Measurements from ENCODE around the gene QRFP. TPM values are rescaled to one million over a fixed set of nuclear protein-coding genes. Genes with fewer than 3 reads are reported as not detected.

The QRFP gene
- total and polyA plus RNA-seq, 5 donors from 2014 or later = not detected

DNA sequence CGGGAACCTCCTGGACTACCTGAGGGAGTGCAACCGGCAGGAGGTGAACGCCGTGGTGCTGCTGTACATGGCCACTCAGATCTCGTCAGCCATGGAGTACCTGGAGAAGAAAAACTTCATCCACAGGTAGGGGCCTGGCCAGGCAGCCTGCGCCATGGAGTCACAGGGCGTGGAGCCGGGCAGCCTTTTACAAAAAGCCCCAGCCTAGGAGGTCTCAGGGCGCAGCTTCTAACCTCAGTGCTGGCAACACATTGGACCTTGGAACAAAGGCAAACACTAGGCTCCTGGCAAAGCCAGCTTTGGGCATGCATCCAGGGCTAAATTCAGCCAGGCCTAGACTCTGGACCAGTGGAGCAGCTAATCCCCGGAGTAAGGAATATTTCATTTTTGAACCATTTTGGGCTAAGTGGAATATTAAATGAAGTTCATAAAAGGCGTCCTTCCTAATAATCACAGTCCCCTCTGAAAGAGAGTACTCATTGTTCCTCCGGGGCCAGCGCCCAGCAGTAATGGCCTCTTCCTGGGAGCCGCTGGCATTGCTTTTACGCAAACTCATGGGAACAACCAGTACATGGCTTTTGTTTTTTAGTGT, 23.6 kb downstream of the QRFP start:
- peaks cover 32% of the 10 kb centered on the region for H3K36me3 ChIP-seq (ENCODE audit: control insufficient read depth, insufficient read depth, low read length)
- no peaks in the 10 kb centered on the region for H3K9me3 Mint-ChIP-seq
- ATAC-seq (ENCODE audit: low read depth in 2 of 2) (no peak), DNase-seq (no peak)
- no peak overlapping the region for H3K4me3 ChIP-seq (ENCODE audit: low read depth, low read length)
- peaks cover 37% of the 10 kb centered on the region for H3K36me3 Mint-ChIP-seq
- no peaks in the 10 kb centered on the region for H3K4me1 ChIP-seq (ENCODE audit: control insufficient read depth, insufficient read depth, low read length, poor library complexity, severe bottlenecking)
- no peaks in the 10 kb centered on the region for H3K9me3 ChIP-seq (ENCODE audit: control insufficient read depth in 2 of 2, low read length in 2 of 2)
- no peak overlapping the region for H3K27ac ChIP-seq (ENCODE audit: insufficient read depth, low read length, poor library complexity, severe bottlenecking)
- H3K27ac Mint-ChIP-seq = no peak overlapping the region
- peaks cover 0 to 7% (median 1%) of the 10 kb centered on the region in 4 donors for H3K4me1 Mint-ChIP-seq
- H3K27me3 ChIP-seq (ENCODE audit: control insufficient read depth, insufficient read depth, low read length) = no peaks in the 10 kb centered on the region
- H3K4me3 Mint-ChIP-seq = no peak overlapping the region
- no peaks in the 10 kb centered on the region for H3K27me3 Mint-ChIP-seq

DNA sequence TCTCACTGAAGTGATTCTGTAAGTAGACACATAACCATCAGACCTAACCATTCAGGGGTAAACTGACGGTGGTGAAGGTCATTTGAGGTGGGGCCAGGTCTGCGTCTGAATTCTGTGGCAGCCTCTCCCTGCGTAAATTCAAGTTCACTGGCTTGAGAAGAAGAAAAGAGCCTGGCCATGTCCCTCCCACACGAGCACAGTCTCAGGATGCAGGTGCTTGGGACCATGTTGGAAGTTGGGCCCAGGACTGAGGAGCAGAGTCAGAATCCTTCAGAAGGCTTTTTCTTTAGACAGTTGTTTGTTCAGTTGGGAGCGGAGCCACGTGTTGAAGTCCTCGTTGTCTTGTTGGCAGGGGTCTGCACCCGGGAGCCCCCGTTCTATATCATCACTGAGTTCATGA, 24.1 kb downstream of the QRFP start:
- Histone ChIP-seq H3K4me3 (ENCODE audit: low read depth, low read length) (no peak overlapping the region), H3K4me1 (ENCODE audit: control insufficient read depth, insufficient read depth, low read length, poor library complexity, severe bottlenecking) (no peaks in the 10 kb centered on the region), H3K27me3 (ENCODE audit: control insufficient read depth, insufficient read depth, low read length) (no peaks in the 10 kb centered on the region), H3K9me3 (ENCODE audit: control insufficient read depth in 2 of 2, low read length in 2 of 2) (no peaks in the 10 kb centered on the region), H3K36me3 (ENCODE audit: control insufficient read depth, insufficient read depth, low read length) (peaks cover 32% of the 10 kb centered on the region), H3K27ac (ENCODE audit: insufficient read depth, low read length, poor library complexity, severe bottlenecking) (no peak overlapping the region)
- DNase-seq = no peak
- Mint-ChIP-seq H3K4me1 (peaks cover 0 to 7% (median 1%) of the 10 kb centered on the region in 4 donors), H3K27ac (no peak overlapping the region), H3K9me3 (no peaks in the 10 kb centered on the region), H3K27me3 (no peaks in the 10 kb centered on the region), H3K36me3 (peaks cover 37% of the 10 kb centered on the region), H3K4me3 (no peak overlapping the region)
- no peak for ATAC-seq (ENCODE audit: low read depth in 2 of 2)

DNA sequence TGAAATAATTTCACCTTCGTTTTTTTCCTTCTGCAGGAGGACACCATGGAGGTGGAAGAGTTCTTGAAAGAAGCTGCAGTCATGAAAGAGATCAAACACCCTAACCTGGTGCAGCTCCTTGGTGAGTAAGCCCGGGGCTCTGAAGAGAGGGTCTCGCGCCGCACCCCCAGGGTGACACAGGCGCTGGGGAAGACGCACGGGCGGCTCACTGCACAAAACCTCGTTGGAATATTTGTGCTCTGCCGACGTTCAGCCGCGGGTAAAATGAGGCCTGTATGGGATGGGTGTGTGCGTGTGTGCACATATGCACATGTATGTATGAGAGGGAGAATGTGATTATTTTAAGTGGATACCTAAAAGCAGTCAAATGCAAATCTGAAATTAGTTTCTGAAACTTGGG, 24.5 kb downstream of the QRFP start:
- Mint-ChIP-seq H3K9me3 (no peaks in the 10 kb centered on the region), H3K36me3 (peaks cover 37% of the 10 kb centered on the region), H3K4me1 (peaks cover 0 to 7% (median 1%) of the 10 kb centered on the region in 4 donors), H3K27me3 (no peaks in the 10 kb centered on the region), H3K4me3 (no peak overlapping the region), H3K27ac (no peak overlapping the region)
- Histone ChIP-seq H3K27ac (ENCODE audit: insufficient read depth, low read length, poor library complexity, severe bottlenecking) (no peak overlapping the region), H3K36me3 (ENCODE audit: control insufficient read depth, insufficient read depth, low read length) (peaks cover 32% of the 10 kb centered on the region), H3K9me3 (ENCODE audit: control insufficient read depth in 2 of 2, low read length in 2 of 2) (no peaks in the 10 kb centered on the region), H3K4me1 (ENCODE audit: control insufficient read depth, insufficient read depth, low read length, poor library complexity, severe bottlenecking) (no peaks in the 10 kb centered on the region), H3K27me3 (ENCODE audit: control insufficient read depth, insufficient read depth, low read length) (no peaks in the 10 kb centered on the region), H3K4me3 (ENCODE audit: low read depth, low read length) (no peak overlapping the region)
- ATAC-seq (ENCODE audit: low read depth in 2 of 2) (no peak), DNase-seq (no peak)

DNA sequence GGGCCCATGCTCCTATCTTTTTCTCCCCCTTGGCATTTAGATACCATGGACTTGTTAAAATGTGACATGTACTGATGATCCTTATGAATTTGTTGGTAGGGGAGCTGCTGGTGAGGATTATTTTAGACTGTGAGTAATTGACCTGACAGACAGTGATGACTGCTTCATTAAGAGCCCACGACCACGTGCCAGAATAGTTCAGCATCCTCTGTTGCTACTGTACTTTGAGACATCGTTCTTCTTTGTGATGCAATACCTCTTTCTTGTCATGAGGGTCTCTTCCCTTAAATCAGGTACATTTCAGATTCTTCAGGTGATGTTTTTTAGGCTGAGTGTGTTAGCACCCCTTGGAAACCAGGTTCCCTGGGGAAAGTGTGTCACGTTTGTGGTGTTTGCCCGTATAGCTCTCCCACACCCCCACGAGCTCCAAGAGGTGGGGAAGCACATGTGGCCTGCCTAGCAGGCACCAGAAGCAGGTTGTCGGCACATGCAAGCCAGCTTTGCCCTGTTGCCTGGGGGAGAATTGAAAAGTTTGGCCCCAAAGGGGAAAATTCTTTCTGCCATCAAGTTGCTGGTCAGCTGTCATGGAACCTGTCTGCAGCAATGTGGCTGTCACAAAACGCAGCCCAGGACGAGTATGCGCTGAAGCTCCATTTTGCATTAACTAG, 25.1 kb downstream of the QRFP start:
- H3K27ac Mint-ChIP-seq = no peak overlapping the region
- peaks cover 0 to 8% (median 2%) of the 10 kb centered on the region in 4 donors for H3K4me1 Mint-ChIP-seq
- Histone ChIP-seq H3K9me3 (ENCODE audit: control insufficient read depth in 2 of 2, low read length in 2 of 2) (no peaks in the 10 kb centered on the region), H3K27ac (ENCODE audit: insufficient read depth, low read length, poor library complexity, severe bottlenecking) (no peak overlapping the region), H3K4me1 (ENCODE audit: control insufficient read depth, insufficient read depth, low read length, poor library complexity, severe bottlenecking) (no peaks in the 10 kb centered on the region), H3K27me3 (ENCODE audit: control insufficient read depth, insufficient read depth, low read length) (no peaks in the 10 kb centered on the region), H3K36me3 (ENCODE audit: control insufficient read depth, insufficient read depth, low read length) (peaks cover 32% of the 10 kb centered on the region), H3K4me3 (ENCODE audit: low read depth, low read length) (no peak overlapping the region)
- no peaks in the 10 kb centered on the region for H3K9me3 Mint-ChIP-seq
- H3K4me3 Mint-ChIP-seq = no peak overlapping the region
- no peaks in the 10 kb centered on the region for H3K27me3 Mint-ChIP-seq
- ATAC-seq (ENCODE audit: low read depth in 2 of 2) (no peak), DNase-seq (no peak)
- peaks cover 37% of the 10 kb centered on the region for H3K36me3 Mint-ChIP-seq

DNA sequence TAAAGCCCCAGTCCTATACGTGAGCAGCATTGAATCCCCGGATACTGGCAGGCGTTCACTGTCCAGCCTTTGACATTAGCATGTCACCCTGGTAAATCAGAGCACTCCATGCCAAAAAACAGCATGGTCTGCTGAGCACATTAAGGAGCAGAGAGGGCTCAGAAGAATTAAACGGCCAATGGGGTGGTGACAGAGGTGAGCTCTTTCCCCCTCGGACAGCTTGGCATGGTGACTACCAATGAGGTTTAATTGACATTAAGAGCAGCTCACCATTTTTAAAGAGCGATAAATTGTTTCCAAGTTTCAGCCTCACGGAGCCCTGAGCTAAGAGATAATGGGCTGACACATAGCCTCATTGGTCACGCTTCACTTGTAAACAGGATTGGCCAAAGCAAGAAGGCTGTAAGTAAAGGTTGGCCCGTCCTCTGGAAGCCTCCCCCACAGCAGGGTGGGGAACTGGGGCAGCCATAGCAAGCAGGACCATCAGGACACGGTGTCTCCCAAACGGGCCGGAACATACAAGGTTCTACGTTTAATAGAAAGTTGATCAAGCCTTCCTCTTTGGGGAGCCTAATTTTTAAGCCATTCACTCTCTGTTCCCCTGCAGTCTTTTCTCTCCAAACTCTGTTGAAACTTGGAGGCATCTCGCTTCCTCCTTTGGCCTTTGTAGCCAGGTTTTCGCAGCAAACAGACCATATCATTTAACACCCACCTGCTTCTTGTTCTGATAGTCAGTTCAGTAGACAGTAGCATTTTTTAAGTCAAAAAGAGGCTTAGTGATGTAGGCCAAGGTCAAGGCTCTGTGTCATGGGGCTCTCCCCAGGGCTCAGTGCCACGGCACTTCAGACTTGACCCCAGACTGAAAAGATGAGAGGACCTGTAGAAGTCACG, 25.9 kb downstream of the QRFP start:
- ATAC-seq (ENCODE audit: low read depth in 2 of 2) = no peak
- no peaks in the 10 kb centered on the region for H3K27me3 Mint-ChIP-seq
- Histone ChIP-seq H3K27ac (ENCODE audit: insufficient read depth, low read length, poor library complexity, severe bottlenecking) (no peak overlapping the region), H3K36me3 (ENCODE audit: control insufficient read depth, insufficient read depth, low read length) (peaks cover 32% of the 10 kb centered on the region), H3K9me3 (ENCODE audit: control insufficient read depth in 2 of 2, low read length in 2 of 2) (no peaks in the 10 kb centered on the region), H3K27me3 (ENCODE audit: control insufficient read depth, insufficient read depth, low read length) (no peaks in the 10 kb centered on the region), H3K4me3 (ENCODE audit: low read depth, low read length) (no peak overlapping the region), H3K4me1 (ENCODE audit: control insufficient read depth, insufficient read depth, low read length, poor library complexity, severe bottlenecking) (no peaks in the 10 kb centered on the region)
- peaks cover 37% of the 10 kb centered on the region for H3K36me3 Mint-ChIP-seq
- H3K27ac Mint-ChIP-seq = peak overlapping the region in 1 of 3 donors; percentile 34
- H3K4me1 Mint-ChIP-seq = peaks cover 0 to 13% (median 4%) of the 10 kb centered on the region in 4 donors
- H3K4me3 Mint-ChIP-seq = no peak overlapping the region
- no peak for DNase-seq
- no peaks in the 10 kb centered on the region for H3K9me3 Mint-ChIP-seq

DNA sequence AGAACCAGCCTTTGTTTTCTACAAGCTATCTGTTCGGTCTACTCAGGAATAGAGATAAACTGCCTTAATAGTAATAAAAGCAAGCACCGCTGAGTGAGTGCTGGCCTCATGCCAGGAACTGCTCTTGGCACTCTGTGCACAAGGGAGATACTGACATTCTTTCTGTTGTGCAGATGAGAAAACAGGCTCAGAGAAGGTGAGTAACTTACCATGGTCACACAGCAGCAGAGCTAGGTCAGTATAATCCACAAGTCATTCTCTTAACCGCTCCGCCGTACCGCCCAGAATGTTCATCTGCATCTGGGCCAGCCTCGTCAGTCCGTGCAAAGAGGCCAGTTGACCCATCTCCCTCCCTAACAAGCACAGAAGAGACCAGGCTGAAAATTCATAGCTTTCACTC, 27.4 kb downstream of the QRFP start:
- ATAC-seq (ENCODE audit: low read depth in 2 of 2) (no peak), DNase-seq (no peak)
- no peaks in the 10 kb centered on the region for H3K4me1 ChIP-seq (ENCODE audit: control insufficient read depth, insufficient read depth, low read length, poor library complexity, severe bottlenecking)
- no peak overlapping the region for H3K4me3 Mint-ChIP-seq
- H3K9me3 Mint-ChIP-seq = no peaks in the 10 kb centered on the region
- H3K4me3 ChIP-seq (ENCODE audit: low read depth, low read length) = no peak overlapping the region
- H3K27me3 Mint-ChIP-seq = no peaks in the 10 kb centered on the region
- H3K27ac ChIP-seq (ENCODE audit: insufficient read depth, low read length, poor library complexity, severe bottlenecking) = no peak overlapping the region
- H3K36me3 Mint-ChIP-seq = peaks cover 24% of the 10 kb centered on the region
- H3K27me3 ChIP-seq (ENCODE audit: control insufficient read depth, insufficient read depth, low read length) = no peaks in the 10 kb centered on the region
- H3K4me1 Mint-ChIP-seq = peaks cover 0 to 13% (median 4%) of the 10 kb centered on the region in 4 donors
- H3K36me3 ChIP-seq (ENCODE audit: control insufficient read depth, insufficient read depth, low read length) = peaks cover 24% of the 10 kb centered on the region
- no peak overlapping the region for H3K27ac Mint-ChIP-seq
- no peaks in the 10 kb centered on the region for H3K9me3 ChIP-seq (ENCODE audit: control insufficient read depth in 2 of 2, low read length in 2 of 2)

DNA sequence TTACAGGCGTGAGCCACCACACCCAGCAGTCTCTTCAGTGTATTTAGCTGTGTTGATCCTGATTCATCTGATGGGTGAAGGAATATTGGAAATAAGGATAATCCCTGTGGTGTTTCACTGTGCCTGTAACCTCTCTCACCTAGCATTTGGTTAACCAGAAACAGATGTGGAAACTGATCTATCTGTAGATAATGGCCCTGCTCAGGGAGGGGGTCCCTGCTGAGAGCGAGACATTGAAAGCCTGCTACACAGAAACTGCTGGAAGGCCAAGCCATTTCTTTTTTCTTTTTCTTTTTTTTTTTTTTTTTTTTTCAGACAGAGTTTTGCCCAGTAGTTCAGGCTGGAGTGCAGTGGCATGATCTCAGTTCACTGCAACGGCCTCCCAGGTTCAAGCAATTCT, 28.4 kb downstream of the QRFP start:
- ATAC-seq (ENCODE audit: low read depth in 2 of 2) = no peak
- H3K27ac ChIP-seq (ENCODE audit: insufficient read depth, low read length, poor library complexity, severe bottlenecking) = no peak overlapping the region
- H3K4me3 ChIP-seq (ENCODE audit: low read depth, low read length) = no peak overlapping the region
- H3K36me3 ChIP-seq (ENCODE audit: control insufficient read depth, insufficient read depth, low read length) = peaks cover 14% of the 10 kb centered on the region
- no peak for DNase-seq
- Mint-ChIP-seq H3K27me3 (no peaks in the 10 kb centered on the region), H3K36me3 (peaks cover 17% of the 10 kb centered on the region), H3K4me3 (no peak overlapping the region), H3K27ac (no peak overlapping the region), H3K9me3 (no peaks in the 10 kb centered on the region), H3K4me1 (peaks cover 0 to 13% (median 6%) of the 10 kb centered on the region in 4 donors)
- H3K9me3 ChIP-seq (ENCODE audit: control insufficient read depth in 2 of 2, low read length in 2 of 2) = no peaks in the 10 kb centered on the region
- no peaks in the 10 kb centered on the region for H3K4me1 ChIP-seq (ENCODE audit: control insufficient read depth, insufficient read depth, low read length, poor library complexity, severe bottlenecking)
- no peaks in the 10 kb centered on the region for H3K27me3 ChIP-seq (ENCODE audit: control insufficient read depth, insufficient read depth, low read length)
